Colonic mucosa (tissue), 4 donors: ENCODE data around the gene STK32B. TPM values are rescaled to one million over a fixed set of nuclear protein-coding genes. Genes with fewer than 3 reads are reported as not detected.

Experiments used
- DNase-seq: peaks from one replicate; pipeline ENCODE4 v3.0.0-alpha.2; 2020
- H3K27ac ChIP-seq: fragments of 200-600 bp; one replicate; pipeline ENCODE4 v1.8.0; 2021
- H3K27me3 ChIP-seq: fragments of 200-600 bp; one replicate; pipeline ENCODE4 v1.8.0; 2021
- H3K36me3 ChIP-seq: fragments of 200-600 bp; one replicate; pipeline ENCODE4 v1.8.0; 2021
- H3K4me1 ChIP-seq: fragments of 200-600 bp; one replicate; pipeline ENCODE4 v1.8.0; 2021; ENCODE audit warnings: mild to moderate bottlenecking
- H3K4me3 ChIP-seq: fragments of 200-600 bp; one replicate; pipeline ENCODE4 v1.8.0; 2021
- H3K9ac ChIP-seq, 2 donors: one replicate each; pipeline ENCODE4 v1.7.0; 2013; ENCODE audit warnings: control low read depth in 2 of 2, low read depth in 2 of 2, low read length in 2 of 2
- H3K9me3 ChIP-seq: fragments of 200-600 bp; one replicate; pipeline ENCODE4 v1.8.0; 2021
- CTCF ChIP-seq: fragments of 200-600 bp; IDR thresholded peaks from one replicate; pipeline ENCODE4 v1.8.0; 2022; ENCODE audit warnings: antibody characterized with exemption, mild to moderate bottlenecking
- intact Hi-C: fragments of 100-400 bp; cut with DNase I; formaldehyde crosslinking; loops from one replicate; pipeline ENCODE4 v1.14.1; 2022
- total RNA-seq, 2 donors: library from RNA; stranded (reverse); fragmentation: NEBNext Ultra II Directional in 1 of 2; extraction: Animal tissue kit (Norgen Biotek cat#: 25700) in 1 of 2; gene quantifications; one replicate each; pipeline ENCODE4 v1.2.1, GENCODE V29; 2021
- donor health status: healthy.
- donor health status: DM: no; HTN: no; CAD: no.
- donor health status: DM: no; HTN: no; CAD: no.

Gene STK32B
- total RNA-seq, 2 donors from 2014 or later: 0.64 to 0.82 TPM

GRCh38 chr4:5374592-5374991, 323.3 kb downstream of the STK32B start:
- TF ChIP-seq CTCF: no peak
- Histone ChIP-seq H3K36me3 (no peaks in the 10 kb centered on the region), H3K27me3 (no peaks in the 10 kb centered on the region), H3K4me3 (no peak overlapping the region), H3K4me1 (no peaks in the 10 kb centered on the region), H3K27ac (no peak overlapping the region), H3K9me3 (no peaks in the 10 kb centered on the region), H3K9ac (no peak overlapping the region)
- DNase-seq: no peak
- intact Hi-C loops: no loop called here

GRCh38 chr4:5374994-5375393, 323.7 kb downstream of the STK32B start:
- intact Hi-C loops: no loop called here
- no peak overlapping the region for H3K9ac ChIP-seq
- H3K4me3 ChIP-seq: no peak overlapping the region
- H3K27me3 ChIP-seq: no peaks in the 10 kb centered on the region
- DNase-seq: no peak
- no peaks in the 10 kb centered on the region for H3K9me3 ChIP-seq
- no peaks in the 10 kb centered on the region for H3K36me3 ChIP-seq
- no peak for TF ChIP-seq CTCF
- H3K4me1 ChIP-seq: no peaks in the 10 kb centered on the region
- H3K27ac ChIP-seq: no peak overlapping the region

- no peaks in the 10 kb centered on the region for H3K4me1 ChIP-seq
- no peak for DNase-seq
- no peaks in the 10 kb centered on the region for H3K27me3 ChIP-seq
- no peak overlapping the region for H3K27ac ChIP-seq
- H3K9ac ChIP-seq: no peak overlapping the region
- H3K9me3 ChIP-seq: no peaks in the 10 kb centered on the region
- no peaks in the 10 kb centered on the region for H3K36me3 ChIP-seq
- no peak for TF ChIP-seq CTCF
- intact Hi-C loops: no loop called here
- no peak overlapping the region for H3K4me3 ChIP-seq
Observed at GRCh38 chr4:5376015-5376414, 324.7 kb downstream of the STK32B start.

- no peaks in the 10 kb centered on the region for H3K4me1 ChIP-seq
- H3K4me3 ChIP-seq: no peak overlapping the region
- H3K36me3 ChIP-seq: no peaks in the 10 kb centered on the region
- H3K27me3 ChIP-seq: no peaks in the 10 kb centered on the region
- no peak overlapping the region for H3K9ac ChIP-seq
- no peak overlapping the region for H3K27ac ChIP-seq
- H3K9me3 ChIP-seq: no peaks in the 10 kb centered on the region
- intact Hi-C loops: no loop called here
- no peak for DNase-seq
- no peak for TF ChIP-seq CTCF
Observed at GRCh38 chr4:5378002-5378401, 326.7 kb downstream of the STK32B start.

- H3K4me1 ChIP-seq: no peaks in the 10 kb centered on the region
- DNase-seq: no peak
- TF ChIP-seq CTCF: no peak
- no peak overlapping the region for H3K9ac ChIP-seq
- no peaks in the 10 kb centered on the region for H3K9me3 ChIP-seq
- intact Hi-C loops: no loop called here
- no peak overlapping the region for H3K27ac ChIP-seq
- H3K27me3 ChIP-seq: no peaks in the 10 kb centered on the region
- H3K36me3 ChIP-seq: no peaks in the 10 kb centered on the region
- H3K4me3 ChIP-seq: no peak overlapping the region
Observed at GRCh38 chr4:5379895-5380294, 328.6 kb downstream of the STK32B start.

GRCh38 chr4:5381961-5382441, 330.7 kb downstream of the STK32B start:
- Histone ChIP-seq H3K9ac (no peak overlapping the region), H3K27me3 (no peaks in the 10 kb centered on the region), H3K4me3 (no peak overlapping the region), H3K27ac (no peak overlapping the region), H3K4me1 (no peaks in the 10 kb centered on the region), H3K36me3 (no peaks in the 10 kb centered on the region), H3K9me3 (no peaks in the 10 kb centered on the region)
- no peak for TF ChIP-seq CTCF
- intact Hi-C loops: no loop called here
- DNase-seq: no peak
